ENCODE data around the gene TNFAIP8L3. TPM values are rescaled to one million over a fixed set of nuclear protein-coding genes. Genes with fewer than 3 reads are reported as not detected.

TNFAIP8L3 gene
- total RNA-seq, 1 donor from 2014 or later = not detected

GRCh38 chr15:51082246-51082645, 12.5 kb downstream of the TNFAIP8L3 start:
- Mint-ChIP-seq H3K27ac (ENCODE audit: unreplicated experiment) (no peak overlapping the region), H3K27me3 (ENCODE audit: unreplicated experiment) (peaks cover 2% of the 10 kb centered on the region), H3K9me3 (ENCODE audit: unreplicated experiment) (peaks cover 1% of the 10 kb centered on the region), H3K36me3 (ENCODE audit: unreplicated experiment) (no peaks in the 10 kb centered on the region), H3K4me3 (ENCODE audit: unreplicated experiment) (no peak overlapping the region), H3K4me1 (ENCODE audit: low read depth, unreplicated experiment) (no peaks in the 10 kb centered on the region)
- TF ChIP-seq CTCF (IDR thresholded peaks at IDR 0.05; ENCODE audit: partially characterized antibody, unreplicated experiment) = no peak
- no peak for DNase-seq

- Mint-ChIP-seq H3K4me3 (ENCODE audit: unreplicated experiment) (no peak overlapping the region), H3K27ac (ENCODE audit: unreplicated experiment) (no peak overlapping the region), H3K4me1 (ENCODE audit: low read depth, unreplicated experiment) (no peaks in the 10 kb centered on the region), H3K36me3 (ENCODE audit: unreplicated experiment) (no peaks in the 10 kb centered on the region), H3K27me3 (ENCODE audit: unreplicated experiment) (peaks cover 2% of the 10 kb centered on the region), H3K9me3 (ENCODE audit: unreplicated experiment) (peaks cover 2% of the 10 kb centered on the region)
- DNase-seq = no peak
- no peak for TF ChIP-seq CTCF (IDR thresholded peaks at IDR 0.05; ENCODE audit: partially characterized antibody, unreplicated experiment)
These were observed 14.4 kb downstream of the TNFAIP8L3 start for GRCh38 chr15:51080286-51080685.

GRCh38 chr15:51079226-51079625, 15.5 kb downstream of the TNFAIP8L3 start:
- Mint-ChIP-seq H3K4me1 (ENCODE audit: low read depth, unreplicated experiment) (no peaks in the 10 kb centered on the region), H3K27ac (ENCODE audit: unreplicated experiment) (no peak overlapping the region), H3K36me3 (ENCODE audit: unreplicated experiment) (no peaks in the 10 kb centered on the region), H3K9me3 (ENCODE audit: unreplicated experiment) (peaks cover 2% of the 10 kb centered on the region), H3K4me3 (ENCODE audit: unreplicated experiment) (no peak overlapping the region), H3K27me3 (ENCODE audit: unreplicated experiment) (peaks cover 2% of the 10 kb centered on the region)
- no peak for DNase-seq
- no peak for TF ChIP-seq CTCF (IDR thresholded peaks at IDR 0.05; ENCODE audit: partially characterized antibody, unreplicated experiment)

- Mint-ChIP-seq H3K4me3 (ENCODE audit: unreplicated experiment) (no peak overlapping the region), H3K27me3 (ENCODE audit: unreplicated experiment) (peaks cover 2% of the 10 kb centered on the region), H3K36me3 (ENCODE audit: unreplicated experiment) (no peaks in the 10 kb centered on the region), H3K9me3 (ENCODE audit: unreplicated experiment) (peaks cover 2% of the 10 kb centered on the region), H3K27ac (ENCODE audit: unreplicated experiment) (no peak overlapping the region), H3K4me1 (ENCODE audit: low read depth, unreplicated experiment) (no peaks in the 10 kb centered on the region)
- DNase-seq = peak; percentile 59
- TF ChIP-seq CTCF (IDR thresholded peaks at IDR 0.05; ENCODE audit: partially characterized antibody, unreplicated experiment) = no peak
These were observed 17.2 kb downstream of the TNFAIP8L3 start for GRCh38 chr15:51077221-51078153.
